Left hindlimb (tissue), 1 donor: ENCODE results near the gene METTL4.
A peak's percentile ranks its signal among the peaks of the same experiment; 100 is the strongest.

ENCODE experiments used
- DNase-seq: peaks from one replicate; pipeline ENCODE4 v3.0.0-alpha.2; 2018

The METTL4 gene

GRCh38 chr18:2571200-2572170 is at the start of gene METTL4, which contains the start of gene NDC80:
TSS of gene METTL4 (minus strand) at chr18:2571505. CDS start at chr18:2567216, 4,289 bp downstream.
TSS of gene NDC80 (plus strand) at chr18:2571557. CDS start at chr18:2572986, 1,429 bp downstream.
- DNase-seq: peak; percentile 92

- no peak for DNase-seq
These were observed 46.7 kb upstream of the METTL4 start for GRCh38 chr18:2618009-2618408.

GRCh38 chr18:2617401-2617998 is 46.2 kb upstream of the METTL4 start:
- DNase-seq: no peak

GRCh38 chr18:2612996-2613395 is 41.7 kb upstream of the METTL4 start:
- no peak for DNase-seq

- no peak for DNase-seq
These were observed 39.2 kb upstream of the METTL4 start for GRCh38 chr18:2610549-2610948.

- DNase-seq: no peak
These were observed 38.3 kb upstream of the METTL4 start for GRCh38 chr18:2609604-2610003.

- DNase-seq: no peak
These were observed 35.0 kb upstream of the METTL4 start for GRCh38 chr18:2606335-2606734.

GRCh38 chr18:2602844-2603243 is 31.5 kb upstream of the METTL4 start:
- DNase-seq: no peak

GRCh38 chr18:2597639-2598038 is 26.3 kb upstream of the METTL4 start:
- no peak for DNase-seq

GRCh38 chr18:2590303-2590702 is 19.0 kb upstream of the METTL4 start:
- no peak for DNase-seq

GRCh38 chr18:2589345-2590068 is 18.2 kb upstream of the METTL4 start:
- DNase-seq: no peak

GRCh38 chr18:2588666-2589344 is 17.5 kb upstream of the METTL4 start:
- DNase-seq: no peak

GRCh38 chr18:2587788-2588187 is 16.5 kb upstream of the METTL4 start:
- no peak for DNase-seq

- DNase-seq: no peak
These were observed 2.1 kb upstream of the METTL4 start for GRCh38 chr18:2573408-2573807.

- no peak for DNase-seq
These were observed 1.6 kb upstream of the METTL4 start for GRCh38 chr18:2572892-2573291.

GRCh38 chr18:2572171-2572569 is 865 bp upstream of the METTL4 start:
- DNase-seq: no peak

GRCh38 chr18:2570772-2571199 is 519 bp downstream of the METTL4 start:
- peak; percentile 86 for DNase-seq

GRCh38 chr18:2569338-2570207 is 1.7 kb downstream of the METTL4 start:
- no peak for DNase-seq

- no peak for DNase-seq
These were observed 2.7 kb downstream of the METTL4 start for GRCh38 chr18:2568605-2569004.

GRCh38 chr18:2568129-2568528 is 3.2 kb downstream of the METTL4 start:
- DNase-seq: no peak

GRCh38 chr18:2564373-2564772 is 6.9 kb downstream of the METTL4 start:
- no peak for DNase-seq

GRCh38 chr18:2559249-2559648 is 12.1 kb downstream of the METTL4 start:
- DNase-seq: no peak
